Loucy (cell line): Measurements from ENCODE around the gene ZNF32.

Source experiments
- EZH2phosphoT487 ChIP-seq: fragments of 200-600 bp; IDR thresholded peaks from 2 replicates; pipeline ENCODE4 v1.6.1; 2018; ENCODE audit warnings: antibody characterized with exemption, mild to moderate bottlenecking, moderate library complexity, borderline replicate concordance
- TF ChIP-seq, protein P1 (sequence below): fragments of 200-600 bp; sonication (generic); conservative IDR thresholded peaks from 2 replicates; pipeline ENCODE4 v1.5.1; 2014; ENCODE audit warnings: mild to moderate bottlenecking, antibody characterized with exemption, low read length

DNA sequence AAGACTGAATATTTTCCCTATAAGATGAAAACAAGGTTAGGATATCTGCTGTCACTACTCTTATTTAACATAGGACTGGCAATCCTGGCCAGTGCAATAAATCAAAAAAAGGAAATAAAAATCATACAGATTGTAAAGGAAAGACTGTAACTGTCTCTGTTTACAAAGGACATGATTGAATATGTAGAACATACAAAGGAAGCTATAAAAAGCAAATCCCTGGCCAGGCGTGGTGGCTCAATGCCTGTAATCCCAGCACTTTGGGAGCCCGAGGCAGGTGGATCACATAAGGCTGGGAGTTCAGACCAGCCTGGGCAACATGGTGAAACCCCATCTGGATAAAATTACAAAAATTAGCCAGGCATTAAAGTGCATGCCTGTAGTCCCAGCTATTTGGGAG, 26.6 kb downstream of the ZNF32 start:
- TF ChIP-seq, protein P1, sequence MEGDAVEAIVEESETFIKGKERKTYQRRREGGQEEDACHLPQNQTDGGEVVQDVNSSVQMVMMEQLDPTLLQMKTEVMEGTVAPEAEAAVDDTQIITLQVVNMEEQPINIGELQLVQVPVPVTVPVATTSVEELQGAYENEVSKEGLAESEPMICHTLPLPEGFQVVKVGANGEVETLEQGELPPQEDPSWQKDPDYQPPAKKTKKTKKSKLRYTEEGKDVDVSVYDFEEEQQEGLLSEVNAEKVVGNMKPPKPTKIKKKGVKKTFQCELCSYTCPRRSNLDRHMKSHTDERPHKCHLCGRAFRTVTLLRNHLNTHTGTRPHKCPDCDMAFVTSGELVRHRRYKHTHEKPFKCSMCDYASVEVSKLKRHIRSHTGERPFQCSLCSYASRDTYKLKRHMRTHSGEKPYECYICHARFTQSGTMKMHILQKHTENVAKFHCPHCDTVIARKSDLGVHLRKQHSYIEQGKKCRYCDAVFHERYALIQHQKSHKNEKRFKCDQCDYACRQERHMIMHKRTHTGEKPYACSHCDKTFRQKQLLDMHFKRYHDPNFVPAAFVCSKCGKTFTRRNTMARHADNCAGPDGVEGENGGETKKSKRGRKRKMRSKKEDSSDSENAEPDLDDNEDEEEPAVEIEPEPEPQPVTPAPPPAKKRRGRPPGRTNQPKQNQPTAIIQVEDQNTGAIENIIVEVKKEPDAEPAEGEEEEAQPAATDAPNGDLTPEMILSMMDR, result no peak
- no peak for TF ChIP-seq EZH2phosphoT487
